Fibroblast of peridontal ligament (primary cell): ENCODE data around the gene CCDC149.
A peak's percentile ranks its signal among the peaks of the same experiment; 100 is the strongest.

Source experiments
- DNase-seq: peaks from one replicate; pipeline ENCODE4 v3.0.0-alpha.2; 2010; ENCODE audit errors: extremely low read depth

CCDC149 gene

DNA sequence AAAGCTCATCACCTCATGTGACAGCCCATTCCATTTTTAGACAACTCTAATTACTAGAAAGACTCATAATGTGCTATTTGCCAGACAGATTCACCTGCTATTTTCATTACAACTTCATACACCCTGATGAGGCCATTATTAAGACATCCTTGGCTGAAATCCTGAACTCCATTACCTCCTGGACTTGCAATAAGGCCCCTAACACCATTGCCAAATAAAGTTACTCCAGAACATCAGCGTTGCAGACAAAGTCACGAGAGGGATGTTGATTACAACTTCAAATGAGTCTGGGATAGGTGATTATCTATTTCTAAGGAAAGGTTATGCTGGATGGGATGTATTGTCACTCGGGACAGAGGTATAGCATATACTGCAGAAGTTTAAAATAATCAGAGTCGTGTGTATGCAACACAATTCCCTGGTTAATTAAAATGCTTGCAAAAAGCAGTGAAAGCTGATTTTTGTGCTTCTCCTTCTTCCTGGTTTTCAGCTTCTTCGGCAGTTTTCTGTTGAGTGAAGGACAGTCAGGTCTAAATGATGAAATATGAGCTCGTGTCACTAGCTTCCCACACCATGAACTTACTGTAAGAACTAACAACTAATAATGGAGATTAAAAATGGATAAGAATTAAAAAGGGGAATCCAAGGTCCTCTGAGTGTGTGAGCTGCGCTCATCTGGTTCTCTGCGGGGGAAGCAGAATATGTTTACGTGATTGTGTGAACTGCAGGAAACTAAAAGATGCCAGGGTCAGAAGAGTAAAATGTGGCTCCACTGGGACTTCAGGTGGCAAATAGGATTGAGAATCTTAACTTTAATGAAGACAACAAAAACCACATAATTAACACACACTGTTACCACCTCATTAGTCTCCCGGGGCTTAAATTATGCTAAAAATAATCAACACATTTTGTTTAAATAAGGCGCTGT lies 135.0 kb downstream of the CCDC149 start:
- DNase-seq = no peak

DNA sequence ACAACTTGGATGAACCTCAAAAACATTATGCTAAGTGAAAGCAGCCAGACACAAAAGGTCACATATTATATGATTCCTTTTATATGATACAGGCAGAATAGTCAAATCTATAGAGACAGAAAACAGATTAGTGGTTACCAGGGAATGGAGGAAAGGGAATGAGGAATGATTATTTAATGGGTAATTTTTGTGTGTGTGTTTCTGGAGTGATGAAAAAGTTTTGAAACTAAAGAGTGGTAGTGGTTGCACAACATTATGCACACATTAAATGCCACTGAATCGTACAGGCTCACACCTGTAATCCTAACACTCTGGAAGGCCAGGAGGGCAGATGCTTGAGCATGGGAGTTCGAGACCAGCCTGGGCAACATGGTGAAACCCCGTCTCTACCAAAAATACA lies 137.1 kb downstream of the CCDC149 start:
- peak; percentile 68 for DNase-seq

DNA sequence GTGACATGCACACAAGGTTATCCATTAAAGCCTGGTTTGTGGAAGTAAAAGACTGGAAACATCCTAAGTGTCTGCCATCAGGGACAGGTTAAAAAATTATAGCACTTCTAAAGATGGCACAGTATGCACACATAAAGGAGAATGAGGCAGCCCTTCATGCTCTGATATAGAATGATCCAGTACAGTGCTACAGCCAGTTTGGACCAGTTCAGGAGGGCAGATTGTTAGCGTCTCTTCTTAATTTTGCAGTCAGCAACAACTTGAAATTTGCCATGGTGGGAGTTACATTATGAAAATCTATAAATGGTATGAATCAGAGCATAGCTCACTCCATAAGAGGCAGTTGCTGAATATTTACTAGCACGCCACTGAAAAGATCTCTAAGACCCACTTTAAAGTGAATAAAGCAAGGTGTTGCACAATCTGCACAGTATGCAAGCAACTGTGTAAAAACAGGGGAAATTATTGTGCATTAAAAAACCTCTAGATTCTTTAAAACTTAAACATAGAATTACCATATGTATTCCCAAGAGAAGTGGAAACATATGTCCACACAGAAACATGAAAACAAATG lies 137.7 kb downstream of the CCDC149 start:
- peak; percentile 44 for DNase-seq

- DNase-seq = peak; percentile 18
Observed at GRCh38 chr4:24774452-24774851, 138.4 kb downstream of the CCDC149 start.

DNA sequence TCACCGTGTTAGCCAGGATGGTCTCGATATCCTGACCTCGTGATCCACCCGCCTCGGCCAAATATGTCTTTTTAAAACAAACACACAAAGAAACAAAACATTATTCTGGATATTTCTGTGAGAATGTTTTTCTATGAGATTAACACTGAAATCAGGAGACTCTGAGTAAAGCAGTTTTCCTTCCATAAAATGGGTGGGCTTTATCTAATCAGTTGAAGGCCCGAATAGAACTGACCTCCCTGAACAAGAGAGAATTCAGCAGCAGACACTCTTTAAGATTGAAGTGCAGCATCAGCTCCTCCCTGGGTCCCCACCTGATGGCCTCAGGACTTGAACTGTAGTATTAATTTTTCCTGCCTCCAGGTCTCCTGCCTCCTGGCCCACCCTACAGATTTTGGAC lies 139.9 kb downstream of the CCDC149 start:
- no peak for DNase-seq

GRCh38 chr4:24772061-24772705 lies 140.7 kb downstream of the CCDC149 start:
- DNase-seq = no peak

- peak; percentile 9 for DNase-seq
Observed at GRCh38 chr4:24771241-24771640, 141.6 kb downstream of the CCDC149 start.

DNA sequence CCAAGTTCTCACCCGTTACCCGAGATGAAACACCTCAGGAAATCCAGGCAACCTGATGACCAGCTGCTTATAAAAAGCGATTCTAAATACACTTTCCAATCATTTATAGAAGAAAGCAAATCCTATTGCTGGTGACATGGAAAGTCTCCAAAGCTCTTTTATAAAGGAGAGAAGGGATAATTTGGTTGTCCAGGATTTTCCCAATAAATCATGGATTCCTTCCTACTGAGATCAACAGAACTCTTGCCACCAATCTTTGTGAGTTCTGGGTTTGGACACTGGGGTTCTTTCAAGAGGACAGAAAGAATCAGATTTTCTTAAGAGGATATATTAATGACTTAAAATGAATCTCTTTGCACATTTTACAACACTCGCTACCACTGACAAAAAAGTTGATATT lies 142.2 kb downstream of the CCDC149 start:
- peak; percentile 25 for DNase-seq

DNA sequence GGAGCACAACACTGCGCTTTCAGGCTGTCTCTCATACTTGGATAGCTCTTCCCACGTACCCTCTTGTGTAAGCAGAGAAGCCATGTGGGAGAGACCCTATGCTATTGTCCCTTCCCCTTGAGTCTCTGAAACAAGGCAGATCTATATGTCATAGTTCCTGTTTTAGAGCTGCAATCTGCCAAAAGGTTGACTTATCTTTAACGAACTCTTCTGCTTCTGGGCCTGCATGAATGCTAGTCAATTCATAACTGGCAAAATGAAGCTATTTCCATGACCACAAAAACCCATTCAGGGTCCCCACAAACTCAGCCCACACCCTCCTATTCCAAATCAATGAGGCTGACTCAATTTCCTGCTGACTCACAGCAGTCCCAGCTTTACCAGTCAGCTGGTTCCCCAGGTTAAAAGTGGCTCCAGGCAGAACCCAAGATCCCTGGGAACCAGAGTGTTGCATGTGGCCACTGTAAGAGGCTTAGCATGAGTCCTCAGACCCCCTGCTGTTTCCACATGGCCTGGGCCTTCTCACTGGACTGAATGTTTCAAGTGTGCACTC lies 142.7 kb downstream of the CCDC149 start:
- peak; percentile 92 for DNase-seq

DNA sequence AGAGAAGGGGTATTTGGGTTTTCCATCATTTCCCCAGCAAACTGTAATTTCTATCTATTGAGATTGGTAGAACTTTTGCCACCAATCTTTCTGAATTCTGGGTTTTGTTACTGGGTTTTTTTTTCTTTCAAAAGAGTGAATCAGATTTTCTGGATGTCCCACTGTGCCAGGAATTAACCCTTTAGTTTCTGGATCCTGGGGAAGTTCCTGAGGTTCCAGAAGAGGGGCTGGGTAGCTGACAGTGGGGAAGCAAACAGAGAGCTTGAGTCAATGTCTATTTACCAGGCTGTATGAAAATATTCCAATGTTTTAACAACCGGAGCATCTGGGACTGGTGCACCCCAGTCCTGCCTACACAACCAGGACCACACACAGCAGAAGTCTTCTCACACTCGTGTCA lies 143.3 kb downstream of the CCDC149 start:
- peak; percentile 17 for DNase-seq

DNA sequence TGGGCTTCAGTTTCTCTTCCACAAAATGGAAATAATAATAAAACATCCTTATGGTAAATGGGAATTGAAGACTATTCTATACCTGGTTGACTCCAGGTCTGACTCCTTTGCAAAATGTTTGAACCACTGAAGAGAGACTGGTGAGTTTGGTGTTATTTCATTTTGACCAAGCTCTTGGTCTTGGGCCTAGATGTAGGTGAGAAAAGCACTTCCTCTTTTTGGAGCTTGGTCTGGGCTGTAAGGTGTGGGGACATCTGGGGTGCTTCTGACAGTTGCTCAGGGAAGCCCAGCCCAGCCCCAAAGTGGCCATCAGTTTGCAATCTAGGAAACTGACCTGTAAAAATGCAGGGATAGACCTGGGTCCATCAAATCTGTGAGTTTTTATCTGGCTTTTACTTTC lies 144.2 kb downstream of the CCDC149 start:
- DNase-seq = no peak

- DNase-seq = no peak
Observed at GRCh38 chr4:24768006-24768405, 144.8 kb downstream of the CCDC149 start.

GRCh38 chr4:24765376-24765988 lies 147.4 kb downstream of the CCDC149 start:
- DNase-seq = peak; percentile 94

DNA sequence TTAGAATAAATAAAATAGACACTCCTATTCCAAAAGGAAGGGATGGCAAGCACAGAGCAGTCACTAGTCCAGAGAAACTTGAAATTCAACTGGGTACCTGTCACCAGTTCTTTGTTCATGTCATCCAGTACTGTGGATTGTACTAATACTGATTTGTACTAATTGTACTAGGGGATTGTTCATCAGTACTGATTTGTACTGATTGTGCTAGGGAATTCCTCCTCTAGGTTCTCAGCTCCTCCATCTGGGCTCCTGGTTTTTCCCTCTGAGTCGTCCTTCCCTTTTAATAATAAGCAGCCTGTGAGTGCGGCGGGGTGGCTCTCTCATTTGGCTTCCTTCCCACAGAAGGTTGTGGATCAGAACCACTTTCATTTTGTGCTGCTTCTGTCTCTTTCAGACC lies 148.5 kb downstream of the CCDC149 start:
- peak; percentile 46 for DNase-seq

DNA sequence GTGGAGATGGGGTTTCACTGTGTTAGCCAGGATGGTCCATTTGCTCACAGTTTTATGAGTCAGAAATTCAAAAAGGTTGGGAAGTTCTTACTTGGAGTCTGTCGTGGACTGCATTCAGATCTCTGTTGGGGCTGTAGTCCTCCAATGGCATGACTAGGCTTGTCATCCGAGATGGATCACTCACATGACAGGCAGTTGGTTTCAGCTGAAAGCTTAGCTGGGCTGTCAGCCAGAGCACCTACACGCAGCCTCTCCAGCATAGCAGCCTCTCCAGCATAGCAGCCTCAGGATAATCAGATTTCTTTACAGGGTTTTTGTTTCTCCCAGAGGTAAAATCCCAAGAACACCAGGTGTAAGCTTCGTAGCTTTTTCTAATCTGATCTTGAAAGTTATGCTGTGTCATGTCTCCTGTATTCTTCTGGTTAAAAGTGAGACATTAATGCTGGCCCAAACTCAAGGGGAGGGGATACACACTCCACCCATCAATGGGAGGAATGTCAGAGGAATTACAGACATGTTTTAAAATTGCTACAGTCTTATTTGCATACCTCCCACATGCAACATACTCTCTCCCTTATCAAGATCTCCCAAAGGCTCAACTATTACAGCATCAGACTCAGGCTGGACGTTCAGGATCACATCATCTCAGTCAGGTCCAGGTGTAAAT lies 149.1 kb downstream of the CCDC149 start:
- DNase-seq = peak; percentile 78
